ENCODE measurements around the gene SLC6A1. TPM values are rescaled to one million over a fixed set of nuclear protein-coding genes. Genes with fewer than 3 reads are reported as not detected.

SLC6A1 gene
- total and polyA plus RNA-seq, 2 of the 8 experiments (the other 6 are each of a cell fraction or from before 2014, with no cell fraction given) = 0.30 to 0.63 TPM

DNA sequence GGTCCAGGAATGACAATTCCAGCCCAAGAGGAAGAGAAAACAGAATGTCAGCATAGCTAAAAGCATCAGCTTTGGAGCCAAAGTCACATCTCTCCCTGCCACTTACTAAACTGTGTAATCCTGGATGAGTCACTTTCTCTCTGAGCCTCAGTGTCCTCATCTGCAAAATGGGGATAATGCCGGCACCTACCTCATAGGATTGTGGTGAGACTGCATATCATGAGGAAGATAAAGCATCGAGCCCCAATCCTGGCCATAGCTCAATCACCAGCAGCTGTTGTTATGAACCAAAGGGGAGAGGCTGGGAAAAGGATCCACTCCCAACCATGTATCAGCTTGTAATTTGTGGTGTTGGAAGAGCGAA is 9.1 kb downstream of the SLC6A1 start:
- Histone ChIP-seq H3K23ac (ENCODE audit: insufficient read length) (no peak overlapping the region), H3K4me1 (replicated peaks in 1 of 4; ENCODE audit: control insufficient read depth in 3 of 4, insufficient read depth in 4 of 4, low read length in 3 of 4) (peaks cover 0 to 6% (median 0%) of the 10 kb centered on the region in 4 experiments; a peak in 2 of 7 replicates), H2BK15ac (ENCODE audit: low read length) (no peak overlapping the region), H3K79me1 (ENCODE audit: low read depth, low read length) (no peaks in the 10 kb centered on the region), H3K4me2 (ENCODE audit: insufficient read depth in 1 of 2, low read depth in 2 of 2, low read length in 2 of 2) (no peak overlapping the region), H3K79me2 (ENCODE audit: control insufficient read depth in 1 of 2, insufficient read depth in 2 of 2, low read length in 2 of 2) (no peaks in the 10 kb centered on the region), H4K5ac (ENCODE audit: insufficient read length, low read depth, low read length) (no peak overlapping the region), H4K20me1 (replicated peaks in 1 of 2; ENCODE audit: control insufficient read depth in 1 of 2, insufficient read depth in 2 of 2, low read length in 2 of 2) (no peaks in the 10 kb centered on the region), H3K14ac (ENCODE audit: insufficient read length) (no peak overlapping the region), H2BK12ac (ENCODE audit: low read depth, low read length) (no peak overlapping the region), H2AFZ (ENCODE audit: low read length) (no peak overlapping the region), H3K23me2 (ENCODE audit: low read depth, low read length) (no peaks in the 10 kb centered on the region), H2AK5ac (ENCODE audit: low read depth, low read length) (no peak overlapping the region), H3K9me3 (ENCODE audit: insufficient read depth in 2 of 2, low read depth in 1 of 2, low read length in 1 of 2) (no peaks in the 10 kb centered on the region), H3K56ac (replicated peaks; ENCODE audit: insufficient read length, low read depth, low read length) (no peak overlapping the region), H2BK5ac (ENCODE audit: low read depth, low read length) (no peak overlapping the region), H3K18ac (ENCODE audit: extremely low read depth, low read length) (no peak overlapping the region), H3K27me3 (replicated peaks in 1 of 4; ENCODE audit: control insufficient read depth in 3 of 4, extremely low read depth in 1 of 4, insufficient read depth in 3 of 4, low read length in 3 of 4) (no peaks in the 10 kb centered on the region), H2BK20ac (ENCODE audit: low read length) (no peak overlapping the region), H3K27ac (ENCODE audit: low read depth, low read length) (no peak overlapping the region), H3K36me3 (ENCODE audit: control insufficient read depth in 2 of 4, insufficient read depth in 4 of 4, low read length in 3 of 4) (no peaks in the 10 kb centered on the region), H3K9ac (replicated peaks in 1 of 4; ENCODE audit: extremely low read depth in 1 of 4, low read depth in 3 of 4, low read length in 3 of 4) (no peak overlapping the region), H2BK120ac (replicated peaks; ENCODE audit: low read depth, low read length) (no peak overlapping the region), H4K8ac (ENCODE audit: extremely low read depth, insufficient read depth, low read length) (no peak overlapping the region), H4K91ac (replicated peaks; ENCODE audit: insufficient read length, low read length) (no peak overlapping the region), H3K4me3 (ENCODE audit: extremely low read depth in 1 of 4, insufficient read depth in 2 of 4, low read depth in 3 of 4, low read length in 4 of 4) (no peak overlapping the region), H3K4ac (replicated peaks; ENCODE audit: insufficient read length, low read depth, low read length) (no peak overlapping the region)
- no peak for FAIRE-seq
- DNase-seq (ENCODE audit: low read depth in 1 of 2, low spot score in 2 of 2) = no peak
- WGBS, 2 experiments (ENCODE audit: extremely low coverage in 1 of 2, insufficient coverage in 1 of 2, insufficient read length in 1 of 2, insufficient replicate concordance in 2 of 2, low coverage in 1 of 2, low lambda C conversion rate in 2 of 2, missing lambda C conversion rate in 1 of 2) = 93% methylated on average over 3 of the region's 3 CpGs; no CpG with 5 or more reads in 1 of the 2 experiments
- CTCF ChIA-PET (ENCODE audit: partially characterized antibody) = interaction anchor here (0.6 to 13.4 kb wide), 13 partner anchors 7 to 263 kb away, joined by 3 to 100 read pairs (median 3); partner anchors contain the start of gene SLC6A1
- POLR2A ChIA-PET (ENCODE audit: partially characterized antibody) = interaction anchor here (1.2 kb wide), 1 partner anchor 59 kb away, joined by 3 read pairs; no protein-coding TSS in a partner anchor
- TF ChIP-seq SAP30 (IDR thresholded peaks at IDR 0.05; ENCODE audit: insufficient read depth, insufficient replicate concordance, low read length) = no peak
- no peak for TF ChIP-seq KDM4A (IDR thresholded peaks at IDR 0.05; ENCODE audit: low read depth, low read length, severe bottlenecking)
- TF ChIP-seq RBBP5 (IDR thresholded peaks at IDR 0.05; ENCODE audit: borderline replicate concordance, low read depth, low read length) = no peak
- no peak for TF ChIP-seq ZNF274 (IDR thresholded peaks at IDR 0.05; ENCODE audit: borderline replicate concordance, extremely low read depth, low read length)
- no peak for TF ChIP-seq KDM1A (IDR thresholded peaks at IDR 0.05; ENCODE audit: borderline replicate concordance, low read length)
- TF ChIP-seq FOSL1 (IDR thresholded peaks at IDR 0.05; ENCODE audit: insufficient read depth, low read depth, low read length) = no peak
- no peak for TF ChIP-seq TEAD4 (IDR thresholded peaks at IDR 0.05; ENCODE audit: low read depth, low read length)
- no peak for TF ChIP-seq TCF12 (IDR thresholded peaks at IDR 0.05; ENCODE audit: low read depth, low read length)
- no peak for TF ChIP-seq RAD21 (IDR thresholded peaks at IDR 0.05 in 1 of 2, conservative IDR thresholded peaks at IDR 0.05 in 1 of 2; ENCODE audit: low read depth in 2 of 2, low read length in 2 of 2)
- no peak for TF ChIP-seq USF2 (IDR thresholded peaks at IDR 0.05; ENCODE audit: low read length)
- no peak for TF ChIP-seq POLR2AphosphoS5 (IDR thresholded peaks at IDR 0.05; ENCODE audit: low read depth, low read length)
- TF ChIP-seq CEBPB (IDR thresholded peaks at IDR 0.05; ENCODE audit: low read depth, low read length) = no peak

Measured in H1 (cell line).